Dedifferentiated amniotic fluid mesenchymal stem cell (primary cell): ENCODE measurements around the gene SYVN1.
A peak's percentile ranks its signal among the peaks of the same experiment; 100 is the strongest.
"Not testable (repeated sequence)": the region's sequence is repeated elsewhere in the genome, so short reads cannot be mapped to it uniquely, and the experiment has no call there.

Experiments used
- DNase-seq: peaks from one replicate; pipeline ENCODE4 v3.0.0-alpha.2; 2016; ENCODE audit errors: extremely low spot score

SYVN1 gene

GRCh38 chr11:65127473-65128181, 6.7 kb downstream of the SYVN1 start:
- no peak for DNase-seq

GRCh38 chr11:65126624-65127274, 7.6 kb downstream of the SYVN1 start:
- DNase-seq = no peak

- no peak for DNase-seq
Measured at GRCh38 chr11:65125197-65126056, 8.9 kb downstream of the SYVN1 start.

DNA sequence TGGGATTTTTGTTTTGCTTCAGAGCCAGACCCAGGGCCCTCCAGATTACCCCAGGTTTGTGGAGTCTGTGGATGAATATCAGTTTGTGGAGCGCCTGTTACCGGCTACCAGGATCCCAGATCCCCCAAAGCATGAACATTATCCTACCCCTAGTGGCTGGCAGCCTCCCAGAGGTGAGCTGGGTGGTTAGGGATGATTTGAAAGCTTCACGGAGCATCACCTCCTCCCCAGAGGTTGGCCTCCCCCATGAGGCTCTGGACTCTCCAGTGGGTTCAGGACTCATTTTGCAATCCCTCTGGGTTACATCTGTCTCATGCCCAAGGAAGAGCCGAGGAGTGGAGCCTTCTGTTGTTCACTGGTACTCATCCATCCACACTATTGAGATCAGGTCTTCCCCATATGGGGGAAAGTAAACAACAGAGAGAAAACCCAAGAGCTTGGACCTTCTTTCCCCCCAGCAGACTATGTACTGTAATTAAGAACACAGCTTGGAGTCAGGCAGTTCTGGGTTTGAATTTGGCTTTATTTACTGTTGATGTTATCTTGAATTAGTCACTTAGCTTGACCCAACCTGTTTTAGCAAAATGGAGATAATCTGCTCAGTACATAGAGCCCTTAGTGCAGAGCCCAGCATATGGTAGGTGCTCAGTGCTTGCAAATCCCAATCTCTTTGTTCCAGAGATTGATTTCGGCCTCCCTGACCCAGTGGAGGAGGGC, 9.7 kb downstream of the SYVN1 start:
- no peak for DNase-seq

GRCh38 chr11:65121865-65122696, 12.2 kb downstream of the SYVN1 start, which contains the start of the genes FAU and MRPL49:
FAU (minus strand) TSS chr11:65122134; CDS start chr11:65121813, 321 bp downstream.
MRPL49 (plus strand) TSS chr11:65122321; CDS start chr11:65122347, 26 bp downstream.
- DNase-seq = peak; percentile 94

GRCh38 chr11:65121447-65121864, 12.9 kb downstream of the SYVN1 start:
- no peak for DNase-seq

GRCh38 chr11:65120831-65121230, 13.5 kb downstream of the SYVN1 start:
- DNase-seq = no peak

- no peak for DNase-seq
Measured at GRCh38 chr11:65119670-65119995, 14.7 kb downstream of the SYVN1 start.

GRCh38 chr11:65118891-65119669, 15.2 kb downstream of the SYVN1 start:
- not testable (repeated sequence) for DNase-seq

DNA sequence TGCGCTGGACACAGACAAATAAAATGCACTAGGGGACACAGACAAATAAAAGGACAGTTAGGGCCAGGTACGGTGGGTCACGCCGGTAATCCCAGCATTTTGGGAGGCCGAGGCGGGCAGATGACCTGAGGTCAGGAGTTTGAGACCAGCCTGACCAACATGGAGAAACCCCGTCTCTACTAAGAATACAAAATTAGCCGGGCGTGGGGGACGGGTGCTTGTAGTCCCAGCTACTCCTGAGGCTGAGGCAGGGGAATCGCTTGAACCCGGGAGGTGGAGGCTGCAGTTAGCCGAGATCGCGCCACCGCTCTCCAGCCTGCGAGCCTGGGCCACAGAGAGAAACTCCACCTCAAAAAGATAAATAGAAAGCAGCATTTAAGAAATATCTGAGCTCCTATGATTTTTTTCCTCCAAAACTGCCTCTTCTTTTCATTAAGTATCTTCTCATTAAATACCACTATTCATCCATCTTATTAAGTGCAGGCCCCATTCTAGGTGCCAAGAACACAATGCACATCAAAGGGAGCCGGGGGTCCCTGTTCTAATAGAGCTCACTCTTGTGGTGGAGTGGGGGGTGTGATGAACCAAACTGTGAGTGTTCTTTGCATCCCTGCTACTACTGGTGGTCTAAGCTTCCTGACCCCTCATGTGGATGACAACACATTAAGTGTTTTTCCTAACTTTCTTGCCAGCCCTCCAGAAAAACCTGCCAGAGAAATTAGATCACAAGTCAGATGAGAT, 16.1 kb downstream of the SYVN1 start:
- DNase-seq = no peak

DNA sequence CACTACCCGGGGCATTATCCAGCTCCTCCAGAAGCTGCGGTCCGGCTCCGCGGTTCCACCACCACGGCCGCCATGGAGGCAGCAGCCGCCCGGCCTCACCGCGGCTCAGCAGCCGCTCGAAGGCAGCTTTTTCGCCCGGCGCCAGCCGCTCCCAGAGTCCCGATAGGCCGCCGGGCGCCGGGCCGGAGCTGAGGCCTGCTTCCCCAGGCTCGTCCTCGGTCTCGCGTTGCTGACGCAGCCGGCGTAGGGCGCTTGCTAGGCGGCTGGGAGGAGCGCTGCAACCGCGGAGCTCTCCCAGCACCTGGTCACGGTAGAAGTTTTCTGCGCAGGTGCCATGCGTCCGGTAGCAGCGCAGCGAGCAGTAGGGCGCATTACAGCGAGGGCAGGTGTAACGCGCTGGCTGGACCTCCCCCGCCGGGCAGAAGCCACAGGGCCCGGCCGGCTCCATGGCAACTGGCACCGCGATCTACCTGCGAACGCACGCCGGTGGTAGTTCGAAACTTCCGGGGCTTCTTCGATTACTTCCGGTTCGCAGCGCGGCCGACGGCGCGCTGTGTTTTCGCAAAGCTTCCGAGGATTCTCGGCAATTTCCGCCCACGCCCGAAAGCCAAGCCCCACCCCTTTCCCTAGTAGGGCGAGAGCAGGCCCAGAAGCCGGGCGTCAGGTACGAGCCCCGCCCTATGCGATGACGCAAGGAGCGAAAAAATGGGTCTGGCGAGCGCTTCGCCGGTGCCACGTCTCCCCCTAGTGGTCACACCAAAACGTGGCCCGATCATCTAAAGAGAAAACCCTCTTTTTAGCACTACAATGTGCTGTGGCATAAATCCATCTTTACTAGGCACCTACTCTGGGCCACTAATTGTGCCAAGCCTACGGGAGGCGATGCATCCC, 16.9 kb downstream of the SYVN1 start, which contains the start of gene ZNHIT2:
ZNHIT2 (minus strand) TSS at position 496 of the 891 bp plus-strand sequence; CDS start at position 448, 48 bp downstream.
- peak; percentile 99 for DNase-seq

DNA sequence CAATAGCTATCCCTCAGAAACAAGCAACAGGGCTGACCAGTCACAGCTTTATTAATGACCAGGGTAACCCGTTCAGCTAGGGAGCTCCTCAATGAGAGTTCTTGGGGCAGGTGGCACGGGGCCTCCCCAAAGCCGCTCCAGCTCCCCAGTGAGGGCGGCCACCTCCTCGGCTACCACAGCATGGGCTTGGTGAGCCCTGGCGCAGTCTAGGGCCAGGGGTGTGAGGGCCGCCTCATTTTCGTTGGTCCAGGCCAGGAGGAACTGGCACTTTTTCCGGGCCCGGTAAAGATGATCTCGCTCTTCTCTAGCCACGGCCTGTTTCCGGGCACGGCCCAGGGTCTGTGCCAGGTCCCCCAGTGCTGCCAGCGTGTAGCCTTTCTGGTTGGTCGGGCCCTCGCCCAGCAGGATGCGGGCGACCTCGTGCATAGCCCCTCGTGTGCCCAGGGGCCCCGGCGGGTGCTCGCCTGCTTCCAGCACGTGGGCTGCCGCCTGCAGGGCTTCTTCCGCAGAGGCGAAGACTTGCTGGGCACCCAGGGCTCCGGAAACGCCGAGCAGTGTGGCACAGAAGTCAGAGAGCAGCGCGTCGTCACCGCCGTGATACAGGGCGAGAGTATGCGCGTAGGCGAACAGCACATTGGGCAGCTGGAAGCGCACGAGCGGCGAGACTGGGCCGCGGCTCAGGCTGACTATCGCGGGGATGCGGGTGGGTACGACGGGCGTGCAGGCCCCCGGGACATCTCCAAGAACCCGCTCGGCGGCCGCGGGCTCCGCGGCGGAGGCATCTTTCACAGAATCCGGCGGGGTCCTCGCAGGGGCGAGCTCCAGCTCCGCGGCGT, 17.7 kb downstream of the SYVN1 start:
- peak; percentile 50 for DNase-seq

- no peak for DNase-seq
Measured at GRCh38 chr11:65115361-65116082, 18.8 kb downstream of the SYVN1 start.

GRCh38 chr11:65114538-65115171, 19.7 kb downstream of the SYVN1 start:
- no peak for DNase-seq

GRCh38 chr11:65113839-65114238, 20.5 kb downstream of the SYVN1 start:
- no peak for DNase-seq

GRCh38 chr11:65113361-65113756, 21.0 kb downstream of the SYVN1 start:
- no peak for DNase-seq
